Prostate gland (tissue), 2 donors: Measurements from ENCODE around the gene RTF1.

Experiments used
- POLR2A ChIP-seq: fragments of 450-650 bp; IDR thresholded peaks from one replicate; pipeline ENCODE4 v1.6.1; 2016; ENCODE audit warnings: antibody characterized with exemption, mild to moderate bottlenecking
- TF ChIP-seq, protein P1 (sequence below), 4 experiments: fragments of 200-600 bp in 2 of 4; fragments of 450-650 bp in 2 of 4; sonication (generic) in 2 of 4; IDR thresholded peaks; 1 replicate in 3 of 4; 2 replicates in 1 of 4; pipeline ENCODE4 v1.5.1; 2016 to 2019; ENCODE audit warnings: antibody characterized with exemption in 4 of 4, mild to moderate bottlenecking in 2 of 4, moderate library complexity in 2 of 4

GRCh38 chr15:41483519-41483918 lies 66.6 kb downstream of the RTF1 start:
- TF ChIP-seq, protein P1, sequence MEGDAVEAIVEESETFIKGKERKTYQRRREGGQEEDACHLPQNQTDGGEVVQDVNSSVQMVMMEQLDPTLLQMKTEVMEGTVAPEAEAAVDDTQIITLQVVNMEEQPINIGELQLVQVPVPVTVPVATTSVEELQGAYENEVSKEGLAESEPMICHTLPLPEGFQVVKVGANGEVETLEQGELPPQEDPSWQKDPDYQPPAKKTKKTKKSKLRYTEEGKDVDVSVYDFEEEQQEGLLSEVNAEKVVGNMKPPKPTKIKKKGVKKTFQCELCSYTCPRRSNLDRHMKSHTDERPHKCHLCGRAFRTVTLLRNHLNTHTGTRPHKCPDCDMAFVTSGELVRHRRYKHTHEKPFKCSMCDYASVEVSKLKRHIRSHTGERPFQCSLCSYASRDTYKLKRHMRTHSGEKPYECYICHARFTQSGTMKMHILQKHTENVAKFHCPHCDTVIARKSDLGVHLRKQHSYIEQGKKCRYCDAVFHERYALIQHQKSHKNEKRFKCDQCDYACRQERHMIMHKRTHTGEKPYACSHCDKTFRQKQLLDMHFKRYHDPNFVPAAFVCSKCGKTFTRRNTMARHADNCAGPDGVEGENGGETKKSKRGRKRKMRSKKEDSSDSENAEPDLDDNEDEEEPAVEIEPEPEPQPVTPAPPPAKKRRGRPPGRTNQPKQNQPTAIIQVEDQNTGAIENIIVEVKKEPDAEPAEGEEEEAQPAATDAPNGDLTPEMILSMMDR (IDR thresholded peaks at IDR 0.05), result no peak
- TF ChIP-seq POLR2A, result no peak
